ENCODE results near the gene OSBP.

OSBP gene

DNA sequence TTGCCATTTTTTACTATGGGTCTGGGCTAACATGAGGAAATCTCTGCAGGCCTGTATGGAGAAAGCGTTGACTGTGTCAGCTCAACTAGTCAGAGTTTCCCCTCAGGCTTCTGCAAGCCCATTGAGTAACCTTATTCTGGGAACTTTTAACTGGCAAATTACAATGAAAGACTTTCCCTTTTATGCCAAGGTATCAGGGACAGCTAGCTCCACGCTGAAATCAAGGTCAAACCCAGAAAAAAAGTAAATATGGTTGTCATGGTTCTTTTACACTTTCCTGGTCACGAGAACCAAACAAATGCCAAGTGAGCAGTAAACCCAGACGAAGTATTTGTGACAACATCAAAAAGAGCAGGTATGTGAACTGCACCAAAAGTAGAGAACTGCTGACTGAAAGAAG lies 13.8 kb downstream of the OSBP start:
- no peak for DNase-seq

DNA sequence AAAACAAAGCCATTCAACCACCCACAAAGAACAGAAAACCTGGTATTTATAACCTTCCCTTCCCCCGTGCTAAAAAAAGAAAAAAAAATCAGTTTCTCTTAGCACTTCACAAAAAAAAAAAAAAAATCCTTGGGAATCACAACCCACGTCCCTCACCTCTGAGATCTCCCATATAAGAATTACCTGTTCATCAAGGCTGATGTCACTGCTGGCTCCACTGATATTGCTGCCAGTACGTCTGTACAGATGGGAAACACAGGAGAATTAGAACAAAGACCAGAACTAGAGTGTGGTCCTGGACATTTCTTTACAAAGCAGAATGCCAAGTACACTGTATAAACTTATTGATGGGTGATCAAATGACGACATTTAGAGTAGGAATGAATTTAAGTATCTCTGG lies 14.9 kb downstream of the OSBP start:
- DNase-seq, result no peak

DNA sequence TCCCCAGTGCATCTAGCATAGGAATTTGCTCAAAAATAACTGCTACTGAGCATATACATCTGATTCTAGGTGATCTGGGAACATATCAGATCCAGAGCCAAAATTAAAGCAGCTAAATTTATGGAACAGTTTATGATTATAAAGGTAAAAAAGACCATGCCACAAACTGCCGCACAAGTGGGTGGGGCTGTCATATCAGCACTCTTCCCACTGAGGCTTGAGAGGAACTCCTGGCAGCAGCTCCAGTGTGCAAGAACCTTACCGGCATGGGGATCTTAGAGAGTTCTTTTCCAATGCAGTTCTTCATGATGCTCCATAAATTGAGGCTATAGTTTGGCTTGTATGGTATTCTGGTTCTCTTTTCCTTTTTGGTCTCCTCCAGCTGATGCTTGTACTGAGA lies 15.3 kb downstream of the OSBP start:
- no peak for DNase-seq

DNA sequence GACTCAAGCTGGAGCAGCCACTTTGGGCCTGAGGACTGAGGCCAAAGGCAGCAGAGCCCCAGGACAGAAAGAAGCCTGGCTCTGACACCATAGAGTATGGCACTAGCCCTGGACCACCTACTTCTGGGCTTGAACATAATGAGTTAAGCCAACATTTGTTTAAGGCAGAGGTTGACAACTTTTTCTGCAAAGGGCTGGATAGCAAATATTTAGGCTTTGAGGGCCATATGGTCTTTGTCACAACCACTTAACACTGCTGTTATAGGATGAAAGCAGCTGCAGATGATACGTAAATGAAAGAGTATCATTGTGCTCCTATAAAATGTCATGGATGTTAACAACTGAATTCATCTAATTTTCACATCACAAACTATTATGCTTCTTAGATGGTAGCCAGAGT lies 16.6 kb downstream of the OSBP start:
- DNase-seq, result no peak

DNA sequence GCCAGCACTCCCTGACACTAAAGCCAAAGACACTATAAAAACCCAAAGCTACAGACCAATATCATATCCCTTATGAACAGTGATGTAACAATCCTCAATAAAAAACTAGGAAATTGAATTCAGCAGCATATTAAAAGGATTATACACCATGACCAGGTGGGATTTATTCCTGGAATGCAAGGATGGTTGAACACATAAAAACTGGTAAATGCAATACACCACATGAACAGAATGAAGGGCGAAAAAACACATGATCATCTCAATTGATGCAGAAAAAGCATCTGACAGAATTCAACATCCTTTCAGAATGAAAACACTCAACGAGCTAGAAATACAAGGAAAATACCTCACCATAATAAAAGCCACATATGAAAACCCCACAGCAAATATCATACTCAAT lies 31.3 kb downstream of the OSBP start:
- no peak for DNase-seq

DNA sequence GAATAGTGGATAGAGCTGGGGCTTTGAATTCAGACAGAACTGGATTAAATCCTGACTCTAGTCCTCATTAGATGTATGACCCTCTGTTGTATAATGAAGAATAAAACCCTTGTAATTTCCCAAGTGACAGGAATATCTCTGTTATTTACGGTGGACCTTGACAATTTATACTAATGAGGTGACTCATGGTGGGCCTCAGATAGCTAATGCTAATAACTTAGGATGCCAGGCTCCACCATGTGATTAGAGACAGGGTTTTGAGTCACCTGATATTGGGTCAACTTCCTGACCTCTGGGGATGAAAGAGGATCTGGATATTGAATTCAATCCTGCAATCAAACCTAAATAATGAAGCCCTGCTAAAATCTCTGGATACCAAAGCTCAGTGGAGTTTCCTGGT lies 33.6 kb downstream of the OSBP start:
- no peak for DNase-seq

DNA sequence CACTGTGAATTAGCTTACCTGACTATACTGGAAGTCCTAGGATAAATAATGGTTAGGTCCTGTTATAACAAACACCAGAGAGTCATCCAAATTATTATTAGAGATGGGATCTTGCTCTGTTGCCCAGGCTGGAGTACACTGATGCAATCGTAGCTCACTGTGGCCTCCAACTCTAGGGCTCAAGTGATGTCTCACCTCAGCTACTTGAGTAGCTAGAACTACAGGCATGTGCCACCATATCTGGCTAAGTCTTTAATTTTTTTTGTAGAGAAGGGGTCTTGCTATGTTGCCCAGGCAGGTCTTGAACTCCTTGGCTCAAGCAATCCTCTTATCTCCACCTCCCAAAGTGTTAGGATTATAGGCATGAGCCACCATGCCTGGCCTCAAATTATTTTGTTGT lies 37.2 kb downstream of the OSBP start:
- no peak for DNase-seq

DNA sequence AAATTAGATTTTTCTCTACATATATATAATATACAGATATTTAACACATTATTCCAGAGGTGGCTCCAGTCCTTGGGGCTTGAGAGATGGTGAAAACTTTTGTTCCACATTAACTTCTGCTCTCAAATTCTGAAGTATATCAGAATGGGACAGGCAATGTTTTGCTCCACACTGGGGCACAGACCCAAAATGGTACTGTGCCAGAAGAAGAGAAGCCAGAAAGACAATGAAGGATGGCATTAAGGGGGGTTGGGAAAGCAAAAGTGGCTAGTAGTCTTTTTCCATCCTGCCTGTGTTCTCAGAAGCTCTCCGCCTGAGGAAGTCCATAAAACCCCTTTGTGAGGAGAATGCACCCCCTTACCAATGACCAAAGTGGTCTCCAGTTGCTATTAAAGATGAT lies 40.1 kb downstream of the OSBP start:
- DNase-seq, result no peak

DNA sequence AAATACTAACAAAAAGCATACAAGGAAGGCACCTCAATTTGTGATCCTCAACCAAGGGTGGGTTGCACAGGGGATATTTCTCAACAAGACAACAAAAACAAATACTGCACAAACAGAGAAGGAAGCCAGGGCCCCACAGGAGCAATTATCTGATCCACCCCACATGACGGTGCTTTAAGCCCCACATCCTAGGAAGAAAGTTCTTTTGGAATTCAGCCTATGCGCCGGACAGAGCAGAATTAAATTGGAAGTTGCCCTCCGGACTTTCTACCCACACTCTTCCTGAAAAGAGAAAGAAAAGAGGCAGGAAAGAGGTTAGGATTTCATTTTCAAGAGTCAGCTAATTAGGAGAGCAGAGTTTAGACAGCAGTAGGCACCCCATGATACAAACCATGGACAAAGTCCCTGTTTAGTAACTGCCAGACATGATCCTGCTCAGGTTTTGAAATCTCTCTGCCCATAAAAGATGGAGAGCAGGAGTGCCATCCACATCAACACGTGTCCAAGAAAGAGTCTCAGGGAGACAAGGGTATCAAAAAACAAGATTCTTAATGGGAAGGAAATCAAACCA lies 40.6 kb downstream of the OSBP start:
- no peak for DNase-seq

DNA sequence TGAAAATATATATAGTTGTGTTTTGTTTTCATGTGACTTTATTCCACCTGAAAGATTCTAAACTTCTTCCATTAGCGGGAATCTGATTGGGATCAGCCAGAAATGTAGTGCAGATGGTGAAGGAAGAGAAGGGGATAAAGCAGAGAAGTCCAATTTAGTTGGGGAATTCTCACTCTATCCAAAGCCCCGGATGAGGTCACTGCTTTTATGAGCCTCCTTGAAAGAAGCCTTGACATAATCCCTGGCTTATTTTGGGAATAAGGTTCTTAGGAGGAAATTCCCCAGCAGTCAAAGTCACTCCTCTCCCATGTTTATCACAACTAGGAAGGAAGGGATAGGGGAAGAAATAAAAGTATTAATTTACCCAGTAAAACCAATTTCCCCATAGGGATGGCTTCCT lies 41.1 kb downstream of the OSBP start:
- no peak for DNase-seq

DNA sequence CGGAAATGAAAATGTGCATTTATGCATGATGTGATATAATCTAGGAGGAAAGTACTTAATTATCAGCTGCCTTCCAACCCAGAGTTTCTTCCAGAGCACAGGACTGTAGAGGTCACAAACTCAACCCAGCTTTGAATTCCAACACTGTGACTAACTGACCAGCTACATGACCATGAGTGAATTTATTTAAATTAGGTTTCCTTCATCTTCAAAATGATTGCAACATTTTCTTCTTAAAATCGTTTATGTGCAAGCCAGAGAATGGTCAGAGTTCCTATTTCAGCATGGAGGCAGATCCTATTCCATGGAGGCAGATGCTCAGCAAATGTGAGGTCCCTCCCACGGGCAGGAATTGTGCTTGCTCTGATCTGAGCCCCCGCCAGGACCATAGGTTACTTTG lies 42.4 kb downstream of the OSBP start:
- no peak for DNase-seq

DNA sequence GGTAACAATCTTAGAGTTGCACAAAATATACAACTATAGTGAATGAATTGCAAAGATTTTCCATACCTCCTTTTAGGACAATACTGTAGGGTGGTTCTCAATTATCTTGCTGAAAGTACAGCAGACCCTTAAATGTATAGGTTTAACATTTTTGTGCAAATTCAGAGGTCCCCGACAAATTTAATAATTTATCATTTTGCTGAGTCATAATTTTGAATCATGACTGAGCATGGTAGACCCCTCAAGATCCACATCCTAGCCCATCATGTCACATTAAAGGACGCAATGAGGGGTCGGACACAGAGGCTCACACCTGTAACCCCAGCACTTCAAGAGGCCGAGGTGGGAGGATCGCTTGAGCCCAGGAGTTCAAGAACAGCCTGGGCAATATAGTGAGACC lies 43.5 kb downstream of the OSBP start:
- no peak for DNase-seq

DNA sequence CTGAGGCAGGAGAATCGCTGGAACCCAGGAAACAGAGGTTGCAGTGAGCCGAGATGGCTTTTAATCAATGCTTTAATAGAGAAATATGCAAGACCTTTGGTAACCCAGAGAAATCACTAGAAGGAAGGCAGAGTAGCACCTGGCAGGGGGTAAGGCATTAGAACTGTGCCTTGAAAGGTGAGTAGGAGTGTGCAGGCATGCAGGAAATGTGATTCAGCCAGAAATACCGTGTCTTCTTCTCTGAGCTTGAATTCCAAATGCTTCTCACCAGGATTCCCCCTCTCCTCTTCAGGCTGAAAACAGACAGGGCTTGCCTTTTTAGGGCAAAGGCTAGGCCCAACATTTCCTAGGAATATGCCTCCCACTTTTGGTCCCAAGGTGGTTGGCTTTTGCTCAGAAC lies 53.3 kb downstream of the OSBP start:
- no peak for DNase-seq

DNA sequence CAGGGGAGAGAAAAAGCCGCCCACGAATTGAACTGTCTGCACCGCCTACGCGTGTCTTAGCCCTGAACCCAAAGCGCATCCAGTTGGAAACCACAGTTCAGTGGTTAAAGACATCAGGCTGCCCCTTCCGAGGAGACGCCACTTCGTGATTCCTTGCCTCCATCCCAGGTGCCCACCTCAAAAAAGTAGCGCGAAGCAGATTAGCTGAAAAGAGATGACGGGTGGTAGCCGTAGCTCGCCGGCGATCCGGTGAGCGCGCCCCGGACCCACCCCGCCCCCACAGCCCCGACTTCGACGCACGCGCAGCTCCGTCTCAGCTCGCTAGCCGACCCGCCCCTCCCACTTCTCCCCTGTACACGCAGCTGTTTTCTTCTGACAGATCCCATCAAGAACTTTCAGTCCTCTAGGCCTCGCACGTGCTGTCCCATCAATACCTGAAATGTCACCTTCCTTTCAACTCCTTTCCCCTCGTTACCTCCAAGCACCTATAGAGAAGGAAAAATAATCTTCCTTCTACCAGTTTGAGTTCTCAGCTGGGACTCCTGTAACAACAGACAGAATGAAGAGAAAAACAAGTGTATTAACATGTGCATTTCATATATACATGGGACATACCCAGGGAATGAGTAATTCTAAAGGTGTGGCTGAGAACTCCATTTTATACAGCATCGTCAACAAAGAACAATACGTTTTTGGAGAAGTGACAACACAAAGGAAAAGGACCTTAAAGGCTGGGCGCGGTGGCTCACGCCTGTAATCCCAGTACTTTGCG lies 54.7 kb downstream of the OSBP start:
- DNase-seq, result no peak

DNA sequence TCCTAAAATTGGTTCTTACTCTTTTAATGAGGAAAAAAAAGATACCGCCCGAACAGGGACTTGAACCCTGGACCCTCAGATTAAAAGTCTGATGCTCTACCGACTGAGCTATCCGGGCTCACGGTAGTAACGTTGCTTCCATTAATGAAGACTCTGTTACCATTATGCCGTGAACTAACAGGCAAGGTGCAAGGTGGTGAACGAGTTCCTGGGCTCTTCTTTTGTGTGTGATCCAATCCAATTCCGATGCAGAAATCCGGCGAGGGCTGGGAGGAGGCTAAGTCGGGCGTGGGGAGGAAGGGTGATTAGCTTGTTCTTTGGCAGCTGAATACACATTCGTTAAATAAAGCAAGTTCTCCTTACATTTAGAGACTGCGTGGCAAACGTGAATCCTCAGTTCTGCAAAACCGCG lies 55.3 kb downstream of the OSBP start:
- no peak for DNase-seq

DNA sequence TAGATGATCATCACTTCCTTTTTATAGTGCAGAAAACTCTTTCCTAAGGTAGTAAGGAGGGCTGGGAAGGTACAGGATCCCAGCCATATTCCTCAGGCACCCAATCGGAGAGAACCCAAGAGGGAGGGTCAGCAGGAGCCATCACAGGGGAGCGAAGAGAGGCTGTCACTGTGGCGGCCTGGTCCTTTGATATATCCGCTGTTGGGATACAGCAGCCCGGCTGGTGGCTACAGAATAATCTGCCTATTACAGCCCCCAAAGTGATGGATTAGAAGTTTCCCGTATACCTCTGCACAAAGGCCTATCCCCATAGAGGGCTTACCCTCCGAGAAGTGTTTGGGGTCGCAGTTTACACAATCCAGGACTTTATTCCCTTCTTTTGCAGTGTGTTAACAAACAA lies 55.7 kb downstream of the OSBP start:
- no peak for DNase-seq

DNA sequence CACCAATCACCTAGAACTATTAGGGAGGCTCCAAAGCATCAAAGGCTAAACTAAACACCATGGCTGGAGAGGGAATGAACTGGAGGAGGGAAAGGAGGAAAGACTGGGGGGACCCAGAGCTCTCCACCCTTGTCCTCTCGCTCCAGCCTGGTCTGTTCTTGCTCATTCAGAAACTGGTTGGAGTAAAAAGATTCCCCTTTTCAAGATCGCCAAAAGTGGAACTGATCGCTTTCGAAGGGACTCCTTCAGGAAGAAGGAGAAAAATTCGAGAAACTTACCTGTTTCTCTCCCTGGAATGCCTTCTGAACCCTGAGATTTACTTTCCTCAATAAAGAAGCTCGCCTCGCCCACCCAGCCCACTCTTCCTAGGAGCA lies 57.3 kb downstream of the OSBP start:
- DNase-seq, result no peak

DNA sequence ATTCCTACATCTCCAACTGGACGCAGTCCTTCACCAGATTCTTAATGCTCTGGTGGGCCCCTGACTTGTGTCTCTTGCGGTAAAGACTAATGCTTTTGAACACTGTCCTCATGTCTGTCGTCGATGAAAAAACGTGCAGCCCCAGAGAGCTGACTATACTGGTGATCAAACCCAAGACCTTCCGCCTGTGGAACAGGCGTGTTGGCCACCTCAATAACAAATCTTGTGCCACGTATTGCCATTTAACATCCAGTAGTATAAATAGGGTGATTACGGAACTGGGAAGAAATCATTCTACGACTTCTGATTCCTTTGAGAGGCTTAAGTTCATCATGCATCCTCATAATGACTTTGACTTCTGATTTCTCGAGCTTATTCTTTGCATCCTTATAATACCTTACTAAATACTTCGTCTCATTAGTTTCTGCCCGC lies 58.6 kb downstream of the OSBP start:
- no peak for DNase-seq

DNA sequence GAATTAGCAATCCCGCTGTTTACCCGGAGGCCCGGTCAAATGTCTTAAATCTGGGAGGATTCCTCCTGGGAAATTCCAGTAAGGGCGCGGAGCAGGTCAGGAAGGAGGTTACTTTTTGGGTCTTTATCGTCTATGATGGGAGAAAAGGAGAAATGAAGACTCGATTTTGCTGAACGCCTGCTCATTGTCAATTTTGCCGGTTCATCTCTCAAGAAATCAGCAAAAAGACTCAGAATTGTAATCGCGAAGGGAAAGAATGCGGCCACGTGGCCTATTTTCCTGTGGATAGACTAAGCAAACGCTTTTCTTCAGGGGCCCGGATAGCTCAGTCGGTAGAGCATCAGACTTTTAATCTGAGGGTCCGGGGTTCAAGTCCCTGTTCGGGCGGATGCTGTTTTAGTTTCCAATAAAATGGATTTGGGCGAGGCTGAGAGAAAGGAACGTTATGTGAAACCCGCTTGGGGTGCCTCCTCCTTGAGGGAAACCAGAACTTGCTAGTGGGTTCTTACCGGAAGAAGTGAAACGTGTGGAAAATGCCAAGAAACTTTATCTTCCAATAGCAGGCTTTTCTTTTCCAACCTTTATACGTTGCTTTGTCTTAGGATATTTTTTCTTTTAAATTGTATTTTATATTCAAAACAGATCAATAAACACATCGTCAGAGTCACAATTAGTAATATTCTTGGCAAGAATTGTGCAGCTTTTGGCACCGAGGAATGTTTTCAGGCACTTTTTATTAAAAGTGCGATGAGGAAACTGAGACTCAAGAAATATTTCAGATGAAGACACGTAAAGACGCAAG lies 59.3 kb downstream of the OSBP start:
- no peak for DNase-seq

DNA sequence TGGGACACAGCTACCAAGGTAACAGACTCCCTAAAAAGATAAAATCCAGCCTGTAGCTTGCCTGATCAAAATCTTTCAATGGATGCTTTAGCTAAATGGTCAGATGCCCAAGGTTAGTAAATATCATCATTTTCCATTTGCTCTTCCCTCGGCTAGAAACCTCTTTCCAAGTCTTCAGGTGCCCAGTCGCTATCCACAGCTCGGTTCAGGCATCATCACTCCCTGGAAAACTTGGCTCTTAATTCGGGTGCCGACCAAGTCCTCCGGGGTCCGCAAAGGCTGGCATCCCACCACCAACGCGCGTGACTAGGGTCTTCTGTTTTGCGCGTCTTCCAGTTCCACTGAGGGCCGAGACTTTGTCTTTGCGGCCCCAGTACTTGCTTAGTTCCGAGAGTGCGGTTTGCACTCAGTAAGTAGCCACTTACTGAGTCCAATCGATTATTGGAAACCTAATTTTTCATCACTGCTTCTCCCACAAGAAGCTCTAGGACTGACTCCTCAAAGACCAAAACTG lies 59.9 kb downstream of the OSBP start:
- DNase-seq, result no peak

DNA sequence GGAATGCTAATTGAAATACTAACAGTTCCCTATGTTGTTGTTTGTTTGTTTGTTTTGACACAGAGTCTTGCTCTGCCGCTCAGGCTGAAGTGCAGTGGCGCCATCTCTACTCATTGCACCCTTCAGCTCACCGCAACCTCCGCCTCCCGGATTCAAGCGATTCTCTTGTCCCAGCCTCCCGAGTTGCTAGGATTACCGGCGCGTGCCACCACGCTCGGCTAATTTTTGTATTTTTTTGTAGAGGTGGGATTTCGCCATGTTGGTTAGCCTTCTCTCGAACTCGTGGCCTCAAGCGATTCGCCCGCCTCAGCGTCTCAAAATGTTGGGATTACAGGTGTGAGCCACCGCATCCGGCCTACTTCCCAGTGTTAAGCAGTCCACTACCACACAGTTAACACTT lies 62.3 kb downstream of the OSBP start:
- DNase-seq, result no peak

DNA sequence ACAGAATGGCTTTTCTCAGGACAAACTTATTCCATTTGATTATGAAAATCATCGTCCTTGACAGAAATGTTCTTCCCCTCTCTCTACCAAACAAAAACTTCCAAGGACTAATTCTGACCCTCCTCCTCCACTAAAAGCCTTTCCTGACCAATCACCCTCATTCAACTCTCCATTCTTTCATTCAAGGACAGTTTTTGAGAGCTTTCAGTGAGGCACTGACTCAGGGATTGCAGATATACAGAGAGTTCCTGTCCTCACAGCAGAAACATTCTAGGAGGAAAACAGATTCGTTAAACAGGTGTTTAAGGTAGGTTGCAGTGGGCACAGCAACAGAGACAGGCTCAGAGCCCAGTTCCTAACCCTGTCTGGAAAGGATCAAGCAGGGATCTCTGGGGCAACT lies 62.7 kb downstream of the OSBP start:
- no peak for DNase-seq

DNA sequence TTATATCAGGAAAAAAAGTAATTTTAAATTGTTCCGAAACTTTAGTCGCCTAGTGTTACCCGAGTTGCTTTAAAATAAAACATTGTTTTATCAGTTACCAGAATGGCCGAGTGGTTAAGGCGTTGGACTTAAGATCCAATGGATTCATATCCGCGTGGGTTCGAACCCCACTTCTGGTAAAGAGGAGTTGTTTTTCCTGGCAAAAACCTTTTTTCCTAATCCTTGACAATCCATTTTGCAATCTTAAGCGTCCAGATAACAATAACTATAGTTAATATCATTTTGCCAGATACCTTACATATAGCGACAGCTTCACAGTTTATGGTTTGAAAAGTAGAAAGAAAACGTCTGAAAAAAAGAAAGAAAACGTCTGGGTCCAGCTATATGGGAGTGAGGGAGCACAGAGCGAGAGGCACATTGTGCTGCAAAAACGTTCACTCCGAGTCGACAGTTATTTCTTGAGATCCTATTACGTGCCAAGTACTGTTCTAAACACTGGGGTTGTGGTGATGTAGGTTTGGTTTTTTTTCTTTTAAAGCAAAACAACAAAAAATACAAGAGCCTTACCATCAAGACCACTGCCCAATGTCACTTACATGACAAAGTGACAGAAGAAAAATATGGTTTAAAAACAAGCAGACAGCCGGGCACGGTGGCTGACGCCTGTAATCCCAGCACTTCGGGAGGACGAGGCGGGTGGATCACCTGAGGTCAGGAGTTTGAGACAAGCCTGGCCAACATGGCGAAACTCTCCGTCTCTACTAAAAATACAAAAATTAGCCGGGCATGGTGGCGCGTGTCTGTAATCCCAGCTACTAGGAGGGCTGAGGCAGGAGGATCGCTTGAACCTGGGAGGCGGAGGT lies 63.7 kb downstream of the OSBP start:
- no peak for DNase-seq
